Fibroblast of pulmonary artery (primary cell): ENCODE measurements around the gene CTNNA1.

Source experiments
- DNase-seq: peaks from one replicate; pipeline ENCODE4 v3.0.0-alpha.2; 2010; ENCODE audit warnings: low read depth
- H3K4me3 ChIP-seq: replicated peaks from 2 replicates; pipeline ENCODE4 v1.5.1; 2011; ENCODE audit warnings: low read depth, mild to moderate bottlenecking, control low read depth, low read length, moderate library complexity
- CTCF ChIP-seq: IDR thresholded peaks from 2 replicates; pipeline ENCODE4 v1.5.1; 2011; ENCODE audit warnings: mild to moderate bottlenecking, control low read depth, low read length, inconsistent platforms; ENCODE audit errors: missing control alignments

Gene CTNNA1

GRCh38 chr5:138716456-138716924, 36.7 kb upstream of the CTNNA1 start:
- TF ChIP-seq CTCF, result no peak
- DNase-seq, result peak; percentile 39
- no peak overlapping the region for H3K4me3 ChIP-seq

- TF ChIP-seq CTCF, result no peak
- no peak for DNase-seq
- no peak overlapping the region for H3K4me3 ChIP-seq
Measured at GRCh38 chr5:138717399-138717798, 35.8 kb upstream of the CTNNA1 start.

- TF ChIP-seq CTCF, result no peak
- DNase-seq, result no peak
- no peak overlapping the region for H3K4me3 ChIP-seq
Measured at GRCh38 chr5:138719811-138720210, 33.4 kb upstream of the CTNNA1 start.

GRCh38 chr5:138720840-138721239, 32.4 kb upstream of the CTNNA1 start:
- DNase-seq, result no peak
- H3K4me3 ChIP-seq, result no peak overlapping the region

GRCh38 chr5:138721979-138722378, 31.2 kb upstream of the CTNNA1 start:
- no peak for TF ChIP-seq CTCF
- no peak for DNase-seq
- H3K4me3 ChIP-seq, result no peak overlapping the region

More at GRCh38 chr5:138720840-138721239, 32.4 kb upstream of the CTNNA1 start:
- TF ChIP-seq CTCF, result no peak

GRCh38 chr5:138722544-138723177, 30.6 kb upstream of the CTNNA1 start:
- H3K4me3 ChIP-seq, result no peak overlapping the region
- TF ChIP-seq CTCF, result no peak
- no peak for DNase-seq
